PFSK-1 (cell line): ENCODE data around the gene SLIT3.

Source experiments
- FOXP2 ChIP-seq: optimal IDR thresholded peaks from 2 replicates; pipeline ENCODE3; 2011; ENCODE audit warnings: borderline replicate concordance, control low read depth, inconsistent platforms; ENCODE audit not compliant: insufficient read depth; ENCODE audit errors: extremely low read length, extremely low read depth
- POLR2AphosphoS5 ChIP-seq: IDR thresholded peaks from 2 replicates; pipeline ENCODE4 v1.6.1; 2012; ENCODE audit warnings: low read depth, mild to moderate bottlenecking, control low read depth, low read length, moderate library complexity
- SIN3A ChIP-seq: IDR thresholded peaks from 2 replicates; pipeline ENCODE4 v1.6.1; 2012; ENCODE audit warnings: mild to moderate bottlenecking, low read length, moderate library complexity, borderline replicate concordance; ENCODE audit not compliant: insufficient read depth
- TAF1 ChIP-seq: IDR thresholded peaks from 2 replicates; pipeline ENCODE4 v1.6.1; 2012; ENCODE audit warnings: low read length, control low read depth, borderline replicate concordance; ENCODE audit not compliant: insufficient read depth
- TF ChIP-seq, protein P1 (sequence below), 2 experiments: IDR thresholded peaks; 2 replicates each; pipeline versions ENCODE4 v1.6.1 to v1.8.0; 2011 to 2012; ENCODE audit warnings: low read depth in 2 of 2, low read length in 2 of 2, control low read depth in 1 of 2, inconsistent platforms in 1 of 2, mild to moderate bottlenecking in 1 of 2, moderate library complexity in 1 of 2; ENCODE audit not compliant: insufficient read depth in 1 of 2

The SLIT3 gene

GRCh38 chr5:168984135-168984675, 316.7 kb downstream of the SLIT3 start:
- TF ChIP-seq, protein P1, sequence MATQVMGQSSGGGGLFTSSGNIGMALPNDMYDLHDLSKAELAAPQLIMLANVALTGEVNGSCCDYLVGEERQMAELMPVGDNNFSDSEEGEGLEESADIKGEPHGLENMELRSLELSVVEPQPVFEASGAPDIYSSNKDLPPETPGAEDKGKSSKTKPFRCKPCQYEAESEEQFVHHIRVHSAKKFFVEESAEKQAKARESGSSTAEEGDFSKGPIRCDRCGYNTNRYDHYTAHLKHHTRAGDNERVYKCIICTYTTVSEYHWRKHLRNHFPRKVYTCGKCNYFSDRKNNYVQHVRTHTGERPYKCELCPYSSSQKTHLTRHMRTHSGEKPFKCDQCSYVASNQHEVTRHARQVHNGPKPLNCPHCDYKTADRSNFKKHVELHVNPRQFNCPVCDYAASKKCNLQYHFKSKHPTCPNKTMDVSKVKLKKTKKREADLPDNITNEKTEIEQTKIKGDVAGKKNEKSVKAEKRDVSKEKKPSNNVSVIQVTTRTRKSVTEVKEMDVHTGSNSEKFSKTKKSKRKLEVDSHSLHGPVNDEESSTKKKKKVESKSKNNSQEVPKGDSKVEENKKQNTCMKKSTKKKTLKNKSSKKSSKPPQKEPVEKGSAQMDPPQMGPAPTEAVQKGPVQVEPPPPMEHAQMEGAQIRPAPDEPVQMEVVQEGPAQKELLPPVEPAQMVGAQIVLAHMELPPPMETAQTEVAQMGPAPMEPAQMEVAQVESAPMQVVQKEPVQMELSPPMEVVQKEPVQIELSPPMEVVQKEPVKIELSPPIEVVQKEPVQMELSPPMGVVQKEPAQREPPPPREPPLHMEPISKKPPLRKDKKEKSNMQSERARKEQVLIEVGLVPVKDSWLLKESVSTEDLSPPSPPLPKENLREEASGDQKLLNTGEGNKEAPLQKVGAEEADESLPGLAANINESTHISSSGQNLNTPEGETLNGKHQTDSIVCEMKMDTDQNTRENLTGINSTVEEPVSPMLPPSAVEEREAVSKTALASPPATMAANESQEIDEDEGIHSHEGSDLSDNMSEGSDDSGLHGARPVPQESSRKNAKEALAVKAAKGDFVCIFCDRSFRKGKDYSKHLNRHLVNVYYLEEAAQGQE (IDR thresholded peaks at IDR 0.05; ENCODE audit: insufficient read depth in 1 of 2, low read depth in 2 of 2, low read length in 2 of 2), result no peak
- TF ChIP-seq TAF1 (no peak), SIN3A (no peak), FOXP2 (no peak), POLR2AphosphoS5 (no peak)

DNA sequence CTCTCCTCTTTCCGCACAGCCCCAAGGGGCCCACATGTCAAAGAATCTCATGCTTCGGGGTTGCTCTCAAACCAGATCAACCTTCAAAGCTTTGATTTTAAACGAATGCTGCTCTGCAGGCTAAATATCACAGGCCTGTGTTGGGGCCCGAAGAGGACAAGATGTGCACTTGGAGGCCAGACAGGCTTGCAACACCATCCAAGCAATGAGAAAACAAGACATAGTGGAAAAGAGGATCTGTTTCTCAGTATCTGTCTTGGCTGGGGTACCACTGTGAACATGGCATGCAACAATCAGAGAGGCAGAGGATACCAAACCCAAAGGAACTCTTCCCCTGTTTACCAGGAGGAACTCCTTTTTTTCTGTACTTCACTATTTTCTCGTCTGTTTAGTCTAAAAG, 321.8 kb downstream of the SLIT3 start:
- TF ChIP-seq POLR2AphosphoS5 (no peak), TAF1 (no peak), FOXP2 (no peak)

DNA sequence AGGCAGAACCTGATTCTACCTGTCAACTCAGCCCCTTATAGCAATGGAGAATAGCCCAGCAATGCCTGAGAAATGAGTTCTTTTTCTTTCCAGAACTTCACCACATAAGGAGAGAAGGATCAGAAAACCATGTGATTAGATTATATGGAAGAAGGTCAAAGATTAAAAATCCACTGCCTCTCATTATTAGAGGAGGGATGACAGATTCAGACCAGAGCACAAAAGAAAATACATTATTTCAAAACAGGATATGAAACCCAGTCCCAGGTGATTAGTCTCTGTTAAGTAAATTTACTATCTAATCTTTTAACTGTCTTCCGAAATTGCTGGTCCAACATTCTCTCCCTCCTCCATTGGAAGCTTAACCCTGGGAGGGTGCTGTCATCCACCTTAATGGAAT, 322.4 kb downstream of the SLIT3 start:
- TF ChIP-seq, protein P1 (IDR thresholded peaks at IDR 0.05; ENCODE audit: insufficient read depth in 1 of 2, low read depth in 2 of 2, low read length in 2 of 2), result no peak
- no peak for TF ChIP-seq TAF1
- TF ChIP-seq POLR2AphosphoS5, result no peak
- no peak for TF ChIP-seq FOXP2
- no peak for TF ChIP-seq SIN3A

DNA sequence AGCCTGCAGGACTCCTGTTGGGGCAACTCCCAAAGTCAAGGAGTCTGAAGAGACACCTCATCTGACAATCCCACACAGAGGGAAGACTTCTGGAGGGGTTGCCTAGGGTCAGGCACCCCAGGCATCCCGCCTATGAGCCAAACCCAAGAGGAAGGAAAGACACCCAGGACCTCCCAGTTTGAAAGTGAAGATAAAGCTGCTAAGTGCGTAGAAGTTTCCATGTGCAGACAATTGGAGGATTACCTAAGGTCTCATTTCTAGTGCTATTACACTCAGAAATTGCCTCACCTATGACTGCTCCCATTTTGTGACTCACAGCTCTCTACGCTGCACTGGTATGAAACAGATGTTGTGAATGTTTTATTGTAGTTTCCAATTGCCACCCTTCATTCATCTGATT, 322.9 kb downstream of the SLIT3 start:
- TF ChIP-seq POLR2AphosphoS5, result no peak
- TF ChIP-seq SIN3A, result no peak
- TF ChIP-seq TAF1, result no peak
- no peak for TF ChIP-seq FOXP2
- TF ChIP-seq, protein P1 (IDR thresholded peaks at IDR 0.05; ENCODE audit: insufficient read depth in 1 of 2, low read depth in 2 of 2, low read length in 2 of 2), result no peak

DNA sequence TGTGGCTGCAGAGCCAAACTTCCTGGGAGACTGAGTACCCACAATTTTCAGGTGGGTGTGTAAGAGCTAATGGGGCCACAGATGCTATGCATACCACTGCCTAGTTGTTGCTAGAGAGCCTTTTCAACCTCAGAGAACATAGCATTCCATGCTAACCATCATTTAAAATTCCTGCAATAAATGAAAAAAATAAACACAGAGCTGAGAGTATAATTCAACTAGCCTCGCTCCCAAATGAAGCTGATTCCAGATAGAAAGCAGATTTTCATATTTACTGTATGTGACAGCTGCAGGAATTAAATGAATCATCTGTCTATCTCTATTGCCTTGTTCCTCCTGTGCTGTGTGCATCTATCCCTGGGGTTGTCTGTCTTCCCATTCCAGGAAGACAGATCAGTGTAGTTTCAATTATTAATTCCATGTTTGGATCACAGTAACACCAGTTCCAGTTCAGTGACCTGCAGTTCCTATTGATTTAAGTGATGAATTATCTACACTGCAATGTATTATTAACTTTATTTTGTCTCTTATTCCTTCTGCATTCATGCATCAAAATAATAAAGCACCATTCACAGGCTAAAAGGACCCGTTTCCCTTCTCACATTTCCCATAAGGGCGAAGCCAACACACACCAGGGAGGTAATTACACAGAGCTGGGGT, 324.5 kb downstream of the SLIT3 start:
- TF ChIP-seq, protein P1 (IDR thresholded peaks at IDR 0.05; ENCODE audit: insufficient read depth in 1 of 2, low read depth in 2 of 2, low read length in 2 of 2), result no peak
- TF ChIP-seq POLR2AphosphoS5, result no peak
- no peak for TF ChIP-seq TAF1
- no peak for TF ChIP-seq SIN3A
- TF ChIP-seq FOXP2, result no peak
